ENCODE data around the gene PPIL4.

The PPIL4 gene

DNA sequence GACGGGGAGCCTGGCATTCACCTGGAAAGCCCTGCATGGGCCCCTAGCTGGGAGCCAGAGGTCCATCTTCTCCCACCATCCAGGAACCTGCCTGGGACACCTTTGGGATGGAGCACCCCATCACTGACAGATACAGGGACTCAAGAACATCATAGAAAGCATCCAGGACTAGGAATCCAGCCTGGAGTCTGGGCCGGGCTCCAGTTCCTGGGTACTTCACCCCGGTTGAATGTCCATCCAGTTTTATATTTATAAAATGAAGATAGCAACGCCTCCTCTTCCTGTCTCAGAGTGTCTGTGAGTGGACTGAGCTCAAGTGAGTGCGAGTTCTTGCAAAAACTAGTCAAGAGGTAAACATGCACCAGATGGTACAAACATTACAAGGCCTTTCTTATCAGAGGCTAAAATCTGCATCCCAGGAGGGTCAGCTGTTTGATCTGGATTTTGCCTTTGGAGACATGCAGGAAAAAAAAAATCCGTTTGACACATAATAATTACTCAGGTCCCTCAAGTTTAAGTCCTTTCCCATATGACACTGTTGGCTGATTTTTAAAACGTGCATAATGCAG is 88.4 kb downstream of the PPIL4 start:
- DNase-seq: no peak

DNA sequence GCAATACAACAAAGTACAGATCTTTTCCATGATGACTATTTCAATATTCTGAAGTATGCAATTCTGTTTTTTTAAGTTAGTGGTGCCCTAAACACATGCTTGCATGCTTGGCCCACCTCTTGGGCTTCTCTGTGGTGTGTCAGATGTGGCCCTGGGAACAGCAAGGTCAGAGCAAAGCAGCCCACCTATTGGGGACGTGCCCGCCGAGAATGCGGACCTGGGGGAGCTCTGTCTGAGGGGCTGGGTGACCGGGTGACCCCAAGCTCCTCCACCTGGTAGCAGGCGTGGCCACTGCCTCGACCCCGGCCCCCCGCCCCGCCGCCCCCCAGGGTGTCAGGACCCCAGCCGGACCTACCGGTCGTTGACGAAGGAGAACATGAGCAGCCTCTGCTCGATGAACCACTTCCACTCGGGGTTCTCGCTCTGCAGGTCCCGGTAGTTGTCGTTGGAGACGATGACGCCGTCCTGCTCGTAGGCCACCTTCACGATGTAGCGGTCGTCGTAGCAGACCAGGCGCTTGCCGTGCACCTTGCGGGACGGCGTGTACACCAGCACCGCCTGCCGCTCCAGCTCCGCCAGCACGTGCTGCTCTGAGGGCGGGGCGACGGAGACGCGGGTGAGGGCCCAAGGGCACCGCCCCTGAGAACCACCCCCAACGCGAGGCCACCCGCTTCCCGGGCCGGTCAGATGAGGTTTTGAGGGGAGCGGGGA is 89.4 kb downstream of the PPIL4 start:
- no peak for DNase-seq

DNA sequence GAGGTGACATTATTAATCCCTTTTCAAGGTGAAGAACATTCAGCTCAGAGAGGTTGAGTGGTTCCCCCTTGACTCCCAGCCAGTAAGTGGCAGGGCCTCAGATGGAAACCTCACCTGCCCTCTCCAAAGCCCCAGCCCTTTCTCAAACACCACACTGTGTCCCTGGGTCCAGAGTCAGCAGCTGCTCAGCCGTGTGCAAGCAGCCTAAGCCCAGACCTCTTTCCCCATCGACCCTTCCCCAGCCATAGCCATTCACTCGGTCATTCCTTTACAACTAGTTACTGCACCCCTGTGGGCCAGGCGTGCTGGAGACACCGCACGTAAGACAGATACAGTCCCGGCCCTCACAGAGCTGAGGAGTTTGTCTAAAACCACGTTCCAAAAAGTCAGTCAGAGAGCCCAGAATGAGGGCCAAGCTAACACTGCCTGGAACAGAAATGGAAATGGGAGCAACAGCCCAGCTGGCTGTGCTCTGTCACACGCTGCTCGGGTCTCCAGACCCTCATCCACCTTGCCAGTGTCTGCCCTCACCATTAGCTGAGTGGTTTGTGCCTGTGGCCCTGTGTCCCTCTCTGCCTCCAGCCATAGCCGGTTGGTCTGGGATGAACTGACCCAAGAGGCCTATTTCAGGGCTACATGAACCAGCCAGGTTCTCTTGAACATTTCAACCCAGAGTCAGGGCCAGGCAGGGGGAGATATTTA is 90.7 kb downstream of the PPIL4 start:
- no peak for DNase-seq
